Memory B cell (primary cell): Measurements from ENCODE around the gene LOC101059915.

Source experiments
- ATAC-seq: fragments of 150-1000 bp; cut with Tn5 transposase; 2 replicates; pipeline ENCODE4 v1.10.0; 2021; ENCODE audit warnings: low read depth, mild to moderate bottlenecking, moderate library complexity
- DNase-seq, 2 donors: peaks; one replicate each; pipeline ENCODE4 v3.0.0; 2022; ENCODE audit warnings: low spot score in 2 of 2
- H3K27ac Mint-ChIP-seq: one replicate; pipeline ENCODE4 v1.8.0; 2022; ENCODE audit warnings: mild to moderate bottlenecking, moderate library complexity, mixed read lengths
- H3K27me3 Mint-ChIP-seq: one replicate; pipeline ENCODE4 v1.8.0; 2022; ENCODE audit warnings: mixed read lengths
- H3K36me3 Mint-ChIP-seq: one replicate; pipeline ENCODE4 v1.8.0; 2022; ENCODE audit warnings: mild to moderate bottlenecking, mixed read lengths
- H3K4me1 Mint-ChIP-seq: one replicate; pipeline ENCODE4 v1.8.0; 2022; ENCODE audit warnings: mixed read lengths
- H3K4me3 Mint-ChIP-seq: one replicate; pipeline ENCODE4 v1.8.0; 2022; ENCODE audit warnings: mild to moderate bottlenecking, moderate library complexity, mixed read lengths
- H3K9me3 Mint-ChIP-seq: one replicate; pipeline ENCODE4 v1.8.0; 2022; ENCODE audit warnings: mixed read lengths

The LOC101059915 gene

GRCh38 chrX:71667328-71668247, at the start of gene LOC101059915:
Gene LOC101059915, plus strand, starts transcription at chrX:71667546.
- Mint-ChIP-seq H3K27me3 (peaks cover 9% of the 10 kb centered on the region), H3K9me3 (no peaks in the 10 kb centered on the region), H3K27ac (no peak within 1 kb of the TSS), H3K4me3 (no peak within 1 kb of the TSS), H3K4me1 (peaks cover 8% of the 10 kb centered on the region), H3K36me3 (no peaks in the 10 kb centered on the region)
- DNase-seq (no peak), ATAC-seq (no peak)

- no peaks in the 10 kb centered on the region for H3K9me3 Mint-ChIP-seq
- DNase-seq, result no peak
- H3K27me3 Mint-ChIP-seq, result no peaks in the 10 kb centered on the region
- peak overlapping the region; percentile 83 for H3K4me3 Mint-ChIP-seq
- H3K4me1 Mint-ChIP-seq, result peaks cover 39% of the 10 kb centered on the region
- peak overlapping the region; percentile 94 for H3K27ac Mint-ChIP-seq
- ATAC-seq, result no peak
- H3K36me3 Mint-ChIP-seq, result peaks cover 13% of the 10 kb centered on the region
Observed at GRCh38 chrX:71617742-71618141, 49.6 kb upstream of the LOC101059915 start.

DNA sequence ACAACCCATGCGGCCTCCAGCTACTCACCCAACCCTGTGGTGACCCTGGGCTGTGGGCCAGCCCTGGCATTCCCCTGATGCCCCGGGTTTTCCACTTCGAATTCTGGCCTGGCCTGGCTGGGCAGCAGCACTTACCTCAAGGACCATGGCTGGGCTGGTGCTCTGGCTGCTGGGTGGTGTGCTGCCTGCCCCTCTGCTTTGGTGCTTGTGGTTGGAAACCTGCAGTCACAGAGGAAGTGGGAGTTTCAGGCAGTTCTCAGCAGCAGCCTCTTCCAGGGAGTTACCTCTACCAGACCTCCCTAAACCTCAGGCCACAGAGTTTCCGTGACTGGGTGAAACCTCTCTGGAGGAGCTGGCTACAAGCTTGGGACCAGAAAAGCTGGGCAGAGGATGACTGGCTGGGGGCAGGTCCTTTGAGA, 49.0 kb upstream of the LOC101059915 start, which contains the start of gene CXCR3:
Gene CXCR3, minus strand, starts transcription at position 209 of the 419 bp plus-strand sequence. Its CDS starts 62 bp downstream, at position 147.
- Mint-ChIP-seq H3K9me3 (no peaks in the 10 kb centered on the region), H3K27ac (peak within 1 kb of the TSS; percentile 94), H3K36me3 (peaks cover 13% of the 10 kb centered on the region), H3K4me1 (peaks cover 43% of the 10 kb centered on the region), H3K27me3 (no peaks in the 10 kb centered on the region), H3K4me3 (peak within 1 kb of the TSS; percentile 83)
- ATAC-seq (peak; percentile 19), DNase-seq (no peak)

DNA sequence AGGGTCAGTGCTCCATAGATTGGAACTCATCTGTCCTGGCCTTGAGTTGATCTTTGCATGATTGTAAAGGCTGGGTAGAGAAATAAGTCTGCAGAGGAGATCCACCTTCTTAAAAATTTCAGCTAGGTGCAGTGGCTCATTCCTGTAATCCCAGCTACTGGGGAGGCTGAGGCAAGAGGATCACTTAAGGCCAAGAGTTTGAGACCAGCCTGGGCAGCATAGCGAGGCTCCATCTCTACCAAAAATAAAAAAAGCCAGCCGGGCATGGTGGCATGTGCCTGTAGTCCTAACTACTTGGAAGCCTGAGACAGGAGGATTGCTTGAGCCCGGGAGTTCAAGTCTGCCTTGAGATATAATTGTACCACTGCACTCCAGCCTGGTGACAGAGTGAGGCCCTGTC, 48.6 kb upstream of the LOC101059915 start:
- H3K4me1 Mint-ChIP-seq, result peaks cover 47% of the 10 kb centered on the region
- peaks cover 13% of the 10 kb centered on the region for H3K36me3 Mint-ChIP-seq
- H3K4me3 Mint-ChIP-seq, result peak overlapping the region; percentile 83
- H3K27me3 Mint-ChIP-seq, result no peaks in the 10 kb centered on the region
- DNase-seq, result no peak
- no peak for ATAC-seq
- peak overlapping the region; percentile 94 for H3K27ac Mint-ChIP-seq
- H3K9me3 Mint-ChIP-seq, result no peaks in the 10 kb centered on the region

DNA sequence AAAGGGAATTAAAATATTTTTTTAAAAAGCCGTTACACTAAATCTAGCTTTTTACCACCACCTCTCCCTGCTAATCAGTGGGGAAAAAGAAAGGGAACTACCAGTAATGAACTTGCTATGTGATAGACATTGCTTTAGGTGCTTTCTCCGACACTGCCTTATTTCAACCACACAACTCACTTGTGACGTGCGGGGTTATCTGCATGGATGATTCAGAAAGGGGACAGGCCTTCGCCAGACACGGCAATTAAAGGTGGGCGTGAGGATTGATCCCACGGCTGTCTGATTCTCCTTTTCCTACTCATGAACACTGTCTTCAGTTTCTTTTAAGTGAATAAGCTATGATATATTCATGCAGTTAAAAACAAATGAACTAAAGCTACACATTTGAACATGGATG, 48.2 kb upstream of the LOC101059915 start:
- peak; percentile 63 for ATAC-seq
- peak in 1 of 2 donors; percentile 31 for DNase-seq
- peaks cover 47% of the 10 kb centered on the region for H3K4me1 Mint-ChIP-seq
- H3K9me3 Mint-ChIP-seq, result no peaks in the 10 kb centered on the region
- H3K4me3 Mint-ChIP-seq, result no peak overlapping the region
- no peaks in the 10 kb centered on the region for H3K27me3 Mint-ChIP-seq
- peaks cover 13% of the 10 kb centered on the region for H3K36me3 Mint-ChIP-seq
- peak overlapping the region; percentile 94 for H3K27ac Mint-ChIP-seq

- Mint-ChIP-seq H3K27me3 (no peaks in the 10 kb centered on the region), H3K4me1 (peaks cover 46% of the 10 kb centered on the region), H3K36me3 (peaks cover 11% of the 10 kb centered on the region), H3K27ac (peak overlapping the region; percentile 94), H3K9me3 (no peaks in the 10 kb centered on the region), H3K4me3 (no peak overlapping the region)
- ATAC-seq, result no peak
- no peak for DNase-seq
Observed at GRCh38 chrX:71619986-71620385, 47.4 kb upstream of the LOC101059915 start.

DNA sequence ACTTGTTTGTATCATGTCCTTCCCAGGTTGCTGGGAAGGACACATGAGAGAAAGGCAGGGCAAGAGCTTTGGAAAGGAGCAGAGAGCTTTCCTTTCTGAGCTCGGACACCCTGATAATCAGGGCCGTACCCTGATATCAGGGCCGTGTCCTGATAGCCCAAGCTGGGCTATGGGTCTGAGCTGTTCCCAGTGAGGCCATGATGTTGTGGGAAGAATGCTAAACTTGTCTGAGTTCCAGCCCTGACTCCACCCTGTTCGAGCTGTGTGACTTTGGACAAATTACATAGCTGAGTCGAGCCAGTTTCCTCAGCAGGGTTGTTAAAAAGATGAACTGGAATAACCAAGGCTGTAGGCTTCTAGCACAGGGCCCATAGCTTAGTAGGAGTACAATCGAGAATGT, 45.7 kb upstream of the LOC101059915 start:
- H3K9me3 Mint-ChIP-seq, result no peaks in the 10 kb centered on the region
- H3K27ac Mint-ChIP-seq, result peak overlapping the region; percentile 94
- no peak for DNase-seq
- peaks cover 40% of the 10 kb centered on the region for H3K4me1 Mint-ChIP-seq
- peaks cover 1% of the 10 kb centered on the region for H3K36me3 Mint-ChIP-seq
- ATAC-seq, result no peak
- no peaks in the 10 kb centered on the region for H3K27me3 Mint-ChIP-seq
- H3K4me3 Mint-ChIP-seq, result no peak overlapping the region

DNA sequence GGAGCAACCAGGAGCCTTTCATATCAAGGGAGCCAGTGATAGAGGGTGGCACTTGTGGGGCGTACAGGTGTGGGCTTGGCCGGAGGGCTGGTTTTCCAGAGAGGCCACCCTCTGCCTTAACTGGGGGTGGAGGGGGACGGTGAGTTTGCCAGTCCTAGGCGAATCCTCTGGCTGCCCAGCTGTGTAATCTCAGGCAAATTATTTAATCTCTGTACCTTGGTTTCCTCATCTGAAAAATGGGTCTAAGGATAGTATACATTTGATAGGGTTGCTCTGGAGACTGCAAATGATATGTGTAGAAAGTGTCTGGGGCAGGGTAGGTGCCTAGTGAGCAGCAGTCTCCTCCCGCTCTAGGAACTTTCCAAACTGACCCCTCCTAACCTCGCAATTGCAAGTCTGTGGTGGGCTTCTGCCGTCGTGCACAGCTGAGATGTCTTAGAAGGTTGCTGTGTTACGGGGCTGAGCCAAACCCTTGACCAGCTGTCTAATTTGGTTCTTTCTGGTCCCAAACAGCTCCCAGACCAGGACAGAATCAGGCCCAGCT, 45.2 kb upstream of the LOC101059915 start:
- Mint-ChIP-seq H3K27me3 (no peaks in the 10 kb centered on the region), H3K27ac (peak overlapping the region; percentile 94), H3K9me3 (no peaks in the 10 kb centered on the region), H3K4me1 (peaks cover 40% of the 10 kb centered on the region), H3K4me3 (no peak overlapping the region), H3K36me3 (no peaks in the 10 kb centered on the region)
- ATAC-seq (no peak), DNase-seq (no peak)

DNA sequence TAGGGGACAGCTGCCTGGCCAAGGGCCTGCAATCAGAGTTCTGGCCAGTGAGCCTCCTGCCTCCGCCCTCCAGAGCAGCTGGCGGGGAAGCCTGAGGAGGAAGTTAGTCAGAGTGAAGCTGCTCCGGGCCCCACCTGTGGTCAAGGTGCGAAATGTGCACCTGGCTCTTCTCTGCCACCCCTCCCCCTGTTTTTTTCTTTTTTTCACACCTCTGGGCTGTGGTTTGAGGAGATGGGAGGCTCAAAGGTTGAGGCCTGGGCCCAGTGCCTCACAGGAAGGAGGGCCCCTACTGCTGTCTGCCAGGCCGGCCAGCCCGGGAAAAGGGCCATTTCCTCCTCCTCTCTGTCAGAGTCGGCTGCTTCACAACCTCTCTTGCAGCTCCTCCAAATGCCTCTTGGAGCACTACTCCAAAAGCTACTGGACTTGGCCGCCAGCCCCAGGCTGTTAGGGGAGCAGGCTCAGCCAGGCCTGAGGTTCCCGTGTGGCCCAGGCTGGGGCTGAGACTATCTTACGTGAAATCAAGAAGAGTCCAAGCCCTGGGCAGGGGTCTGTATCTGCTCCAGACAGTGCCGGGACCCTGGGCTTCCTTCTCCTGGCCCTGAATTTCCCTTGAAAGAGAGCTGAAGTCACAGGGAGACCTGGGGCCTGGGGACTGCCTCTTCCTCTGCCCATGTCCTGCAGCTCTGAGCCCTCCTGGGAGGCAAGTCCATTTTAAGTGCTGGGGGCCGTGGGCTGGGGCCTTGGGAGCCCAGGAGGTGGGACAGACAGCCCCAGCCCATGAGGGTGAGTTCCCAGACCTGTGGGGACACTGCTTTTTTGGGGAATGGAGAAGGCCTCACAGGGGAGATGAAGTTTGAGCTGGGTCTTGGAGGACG, 44.5 kb upstream of the LOC101059915 start:
- ATAC-seq, result peak; percentile 67
- Mint-ChIP-seq H3K4me1 (peaks cover 36% of the 10 kb centered on the region), H3K27me3 (no peaks in the 10 kb centered on the region), H3K36me3 (no peaks in the 10 kb centered on the region), H3K27ac (peak overlapping the region; percentile 94), H3K9me3 (no peaks in the 10 kb centered on the region), H3K4me3 (peak overlapping the region; percentile 46)
- DNase-seq, result peak; percentile 52 to 54

DNA sequence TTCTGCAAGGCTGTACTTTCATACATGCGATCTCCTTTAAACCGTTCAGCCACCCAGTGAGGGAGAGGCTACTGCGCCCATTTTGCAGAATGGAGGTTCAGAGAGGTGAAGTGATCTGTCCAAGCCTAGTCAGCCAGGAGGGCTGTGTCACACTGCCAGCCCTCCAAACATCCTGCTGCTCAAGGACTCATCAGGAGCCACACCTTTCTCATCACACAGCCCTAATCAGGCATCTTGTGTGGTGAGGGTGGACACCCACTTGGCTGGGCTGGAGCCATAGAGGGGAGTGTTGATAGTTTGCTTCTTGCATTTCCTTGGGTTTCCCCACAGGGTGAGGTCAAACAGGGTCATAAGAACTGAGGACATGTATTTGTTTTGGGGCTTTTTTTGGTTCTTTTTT, 43.6 kb upstream of the LOC101059915 start:
- ATAC-seq, result peak; percentile 25
- no peaks in the 10 kb centered on the region for H3K27me3 Mint-ChIP-seq

DNA sequence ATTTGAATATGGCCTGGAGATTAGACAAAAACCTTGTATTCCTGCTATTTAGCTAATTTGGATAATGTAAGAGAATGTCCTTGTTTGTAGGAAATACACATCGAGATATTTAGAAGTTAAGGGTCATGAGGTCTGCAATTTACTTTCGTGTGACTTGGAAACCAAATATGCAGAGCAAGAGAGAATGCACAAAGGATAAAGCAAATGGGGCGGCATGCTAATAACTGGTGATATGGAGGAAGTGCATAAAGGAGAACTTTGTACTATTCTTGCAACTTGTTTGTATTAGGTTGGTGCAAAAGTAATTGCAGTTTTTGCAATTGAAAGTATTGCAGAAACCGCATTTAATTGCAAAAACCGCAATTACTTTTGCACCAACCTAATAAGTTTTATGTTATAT, 41.9 kb upstream of the LOC101059915 start:
- DNase-seq, result no peak
- peaks cover 32% of the 10 kb centered on the region for H3K4me1 Mint-ChIP-seq
- no peaks in the 10 kb centered on the region for H3K27me3 Mint-ChIP-seq
- H3K36me3 Mint-ChIP-seq, result no peaks in the 10 kb centered on the region
- peak overlapping the region; percentile 37 for H3K4me3 Mint-ChIP-seq
- peak overlapping the region; percentile 70 for H3K27ac Mint-ChIP-seq
- H3K9me3 Mint-ChIP-seq, result no peaks in the 10 kb centered on the region
- no peak for ATAC-seq

More for the DNA sequence above, 43.6 kb upstream of the LOC101059915 start:
- Mint-ChIP-seq H3K27ac (peak overlapping the region; percentile 94), H3K4me1 (peaks cover 30% of the 10 kb centered on the region), H3K4me3 (no peak overlapping the region), H3K9me3 (no peaks in the 10 kb centered on the region), H3K36me3 (no peaks in the 10 kb centered on the region)
- DNase-seq, result no peak

DNA sequence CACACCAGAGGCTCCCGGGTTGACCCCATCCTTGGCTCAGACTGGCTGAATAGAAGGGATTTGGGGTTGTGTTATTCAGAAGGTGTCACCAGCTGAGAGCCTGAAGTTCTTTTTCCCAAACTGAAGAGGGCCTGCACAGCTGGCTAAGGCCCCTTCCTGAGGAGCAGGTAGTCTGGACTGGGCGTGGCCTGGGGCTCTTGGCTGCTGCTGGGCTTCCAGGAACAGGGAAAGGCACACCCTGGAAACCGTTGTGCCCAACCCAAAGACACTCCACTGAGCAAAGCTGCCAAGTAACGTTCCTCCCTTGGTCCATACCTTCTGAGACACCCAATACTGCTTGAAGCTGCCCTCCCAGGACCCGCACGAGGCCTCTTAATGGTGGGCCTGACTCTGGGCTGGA, 40.8 kb upstream of the LOC101059915 start:
- Mint-ChIP-seq H3K4me1 (peaks cover 30% of the 10 kb centered on the region), H3K27ac (no peak overlapping the region), H3K4me3 (no peak overlapping the region), H3K27me3 (no peaks in the 10 kb centered on the region), H3K9me3 (no peaks in the 10 kb centered on the region), H3K36me3 (no peaks in the 10 kb centered on the region)
- no peak for DNase-seq
- ATAC-seq, result no peak

DNA sequence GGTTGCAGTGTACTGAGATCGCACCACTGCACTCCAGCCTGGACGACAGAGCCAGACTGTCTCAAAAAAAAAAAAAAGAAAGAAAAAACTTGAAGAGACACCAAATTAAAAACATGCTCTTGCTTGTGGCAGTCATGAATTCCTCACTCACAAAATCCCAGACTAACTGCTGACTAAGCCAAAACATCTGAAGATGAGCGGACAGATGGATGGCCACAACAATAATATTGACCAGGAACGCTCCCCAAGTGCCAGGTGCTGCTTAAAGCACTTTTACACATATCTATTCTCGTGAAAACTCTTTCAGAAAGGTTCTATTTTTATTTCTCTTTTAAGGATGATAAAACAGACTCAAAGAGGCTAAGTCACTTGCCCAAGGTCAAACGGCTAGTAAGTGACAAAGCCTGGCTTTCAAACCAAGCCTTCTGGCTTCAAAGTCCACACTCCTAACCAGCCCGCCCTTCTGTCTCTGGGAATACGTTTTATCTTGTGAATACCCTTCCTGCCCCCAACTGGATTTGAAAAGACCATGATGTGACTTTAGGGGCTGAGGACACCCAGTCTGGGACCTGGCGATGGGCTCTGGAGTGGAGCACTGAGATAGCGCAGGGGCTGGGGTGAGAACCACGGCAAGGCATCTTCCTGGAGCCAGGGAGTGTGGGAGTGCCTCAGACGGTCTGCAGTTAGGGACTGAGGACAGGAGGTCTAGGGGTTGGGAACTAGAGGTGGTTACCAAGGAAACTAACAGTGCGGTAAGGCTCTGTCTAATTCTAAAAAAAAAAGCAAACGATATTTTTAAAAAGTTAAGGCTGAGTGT, 39.5 kb upstream of the LOC101059915 start:
- H3K36me3 Mint-ChIP-seq, result no peaks in the 10 kb centered on the region
- no peaks in the 10 kb centered on the region for H3K27me3 Mint-ChIP-seq
- H3K4me1 Mint-ChIP-seq, result peaks cover 26% of the 10 kb centered on the region
- H3K4me3 Mint-ChIP-seq, result no peak overlapping the region
- ATAC-seq, result no peak
- DNase-seq, result no peak
- no peaks in the 10 kb centered on the region for H3K9me3 Mint-ChIP-seq
- no peak overlapping the region for H3K27ac Mint-ChIP-seq
